Colonic mucosa (tissue), 4 donors: Measurements from ENCODE around the gene GPRC5D. TPM values are rescaled to one million over a fixed set of nuclear protein-coding genes. Genes with fewer than 3 reads are reported as not detected.

Source experiments
- DNase-seq: peaks from one replicate; pipeline ENCODE4 v3.0.0-alpha.2; 2020
- H3K27ac ChIP-seq: fragments of 200-600 bp; one replicate; pipeline ENCODE4 v1.8.0; 2021
- H3K27me3 ChIP-seq: fragments of 200-600 bp; one replicate; pipeline ENCODE4 v1.8.0; 2021
- H3K36me3 ChIP-seq: fragments of 200-600 bp; one replicate; pipeline ENCODE4 v1.8.0; 2021
- H3K4me1 ChIP-seq: fragments of 200-600 bp; one replicate; pipeline ENCODE4 v1.8.0; 2021; ENCODE audit warnings: mild to moderate bottlenecking
- H3K4me3 ChIP-seq: fragments of 200-600 bp; one replicate; pipeline ENCODE4 v1.8.0; 2021
- H3K9ac ChIP-seq, 2 donors: one replicate each; pipeline ENCODE4 v1.7.0; 2013; ENCODE audit warnings: control low read depth in 2 of 2, low read depth in 2 of 2, low read length in 2 of 2
- H3K9me3 ChIP-seq: fragments of 200-600 bp; one replicate; pipeline ENCODE4 v1.8.0; 2021
- CTCF ChIP-seq: fragments of 200-600 bp; IDR thresholded peaks from one replicate; pipeline ENCODE4 v1.8.0; 2022; ENCODE audit warnings: antibody characterized with exemption, mild to moderate bottlenecking
- intact Hi-C: fragments of 100-400 bp; cut with DNase I; formaldehyde crosslinking; loops from one replicate; pipeline ENCODE4 v1.14.1; 2022
- total RNA-seq, 2 donors: library from RNA; stranded (reverse); fragmentation: NEBNext Ultra II Directional in 1 of 2; extraction: Animal tissue kit (Norgen Biotek cat#: 25700) in 1 of 2; gene quantifications; one replicate each; pipeline ENCODE4 v1.2.1, GENCODE V29; 2021
- donor health status: healthy.
- donor health status: DM: no; HTN: no; CAD: no.
- donor health status: DM: no; HTN: no; CAD: no.

The GPRC5D gene
- total RNA-seq, 2 donors from 2014 or later, result 0.27 TPM; not detected in 1

DNA sequence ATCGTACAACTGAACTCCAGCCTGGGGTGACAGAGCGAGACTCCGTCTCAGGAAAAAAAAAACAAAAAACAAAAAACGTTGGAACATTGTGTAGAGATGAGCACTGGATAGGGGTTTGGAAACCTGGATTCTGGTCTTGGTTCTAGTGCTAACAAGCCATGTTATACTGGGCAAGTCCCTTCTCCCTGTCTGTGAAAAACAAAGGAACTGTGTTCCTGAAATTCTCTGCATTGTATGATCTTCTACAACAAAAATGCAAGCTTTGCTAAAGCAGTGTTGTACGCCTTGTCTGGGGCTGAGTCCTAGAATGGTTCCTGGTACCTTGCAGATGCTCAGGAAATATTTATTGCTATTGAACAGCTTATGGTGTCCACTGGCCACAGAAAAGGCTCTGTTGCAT is 13.4 kb downstream of the GPRC5D start:
- H3K4me3 ChIP-seq, result no peak overlapping the region
- intact Hi-C loops, result no loop called here
- DNase-seq, result no peak
- H3K27me3 ChIP-seq, result no peaks in the 10 kb centered on the region
- H3K4me1 ChIP-seq, result no peaks in the 10 kb centered on the region
- H3K9ac ChIP-seq, result no peak overlapping the region
- no peaks in the 10 kb centered on the region for H3K9me3 ChIP-seq
- TF ChIP-seq CTCF, result no peak
- H3K36me3 ChIP-seq, result no peaks in the 10 kb centered on the region
- no peak overlapping the region for H3K27ac ChIP-seq

DNA sequence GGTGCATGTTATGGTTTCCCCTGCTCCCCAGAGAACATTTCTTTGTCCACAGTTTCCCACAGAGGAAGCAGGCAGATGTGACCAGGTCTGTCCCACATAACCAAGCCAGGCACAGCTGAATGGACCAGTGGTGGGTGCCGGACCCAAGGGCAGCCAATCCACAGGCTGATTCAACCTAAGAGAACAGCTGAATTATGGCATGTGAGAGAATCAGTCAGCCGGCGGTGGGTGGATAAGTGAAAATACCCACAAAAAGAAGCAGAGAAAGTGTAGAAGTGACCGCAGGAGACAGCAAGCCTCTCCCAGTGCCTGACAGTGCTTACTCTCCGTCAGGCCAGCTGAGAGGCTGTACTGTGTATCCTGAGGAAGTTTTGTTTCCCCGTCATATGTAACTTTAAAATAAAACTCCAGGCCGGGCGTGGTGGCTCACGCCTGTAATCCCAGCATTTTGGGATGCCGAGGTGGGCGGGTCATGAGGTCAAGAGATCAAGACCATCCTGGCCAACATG is 14.9 kb downstream of the GPRC5D start:
- intact Hi-C loops, result no loop called here
- no peaks in the 10 kb centered on the region for H3K36me3 ChIP-seq
- H3K4me3 ChIP-seq, result no peak overlapping the region
- TF ChIP-seq CTCF, result no peak
- H3K9me3 ChIP-seq, result no peaks in the 10 kb centered on the region
- no peak overlapping the region for H3K27ac ChIP-seq
- no peak for DNase-seq
- no peak overlapping the region for H3K9ac ChIP-seq
- no peaks in the 10 kb centered on the region for H3K4me1 ChIP-seq
- no peaks in the 10 kb centered on the region for H3K27me3 ChIP-seq

GRCh38 chr12:12934556-12934955 is 17.4 kb downstream of the GPRC5D start:
- Histone ChIP-seq H3K4me3 (no peak overlapping the region), H3K4me1 (no peaks in the 10 kb centered on the region), H3K36me3 (no peaks in the 10 kb centered on the region), H3K9me3 (no peaks in the 10 kb centered on the region), H3K9ac (no peak overlapping the region), H3K27me3 (no peaks in the 10 kb centered on the region), H3K27ac (no peak overlapping the region)
- intact Hi-C loops, result no loop called here
- no peak for DNase-seq
- TF ChIP-seq CTCF, result no peak

GRCh38 chr12:12933742-12934141 is 18.2 kb downstream of the GPRC5D start:
- TF ChIP-seq CTCF, result no peak
- Histone ChIP-seq H3K27ac (no peak overlapping the region), H3K4me1 (no peaks in the 10 kb centered on the region), H3K9ac (no peak overlapping the region), H3K36me3 (no peaks in the 10 kb centered on the region), H3K27me3 (no peaks in the 10 kb centered on the region), H3K9me3 (no peaks in the 10 kb centered on the region), H3K4me3 (no peak overlapping the region)
- no peak for DNase-seq
- intact Hi-C loops, result no loop called here

DNA sequence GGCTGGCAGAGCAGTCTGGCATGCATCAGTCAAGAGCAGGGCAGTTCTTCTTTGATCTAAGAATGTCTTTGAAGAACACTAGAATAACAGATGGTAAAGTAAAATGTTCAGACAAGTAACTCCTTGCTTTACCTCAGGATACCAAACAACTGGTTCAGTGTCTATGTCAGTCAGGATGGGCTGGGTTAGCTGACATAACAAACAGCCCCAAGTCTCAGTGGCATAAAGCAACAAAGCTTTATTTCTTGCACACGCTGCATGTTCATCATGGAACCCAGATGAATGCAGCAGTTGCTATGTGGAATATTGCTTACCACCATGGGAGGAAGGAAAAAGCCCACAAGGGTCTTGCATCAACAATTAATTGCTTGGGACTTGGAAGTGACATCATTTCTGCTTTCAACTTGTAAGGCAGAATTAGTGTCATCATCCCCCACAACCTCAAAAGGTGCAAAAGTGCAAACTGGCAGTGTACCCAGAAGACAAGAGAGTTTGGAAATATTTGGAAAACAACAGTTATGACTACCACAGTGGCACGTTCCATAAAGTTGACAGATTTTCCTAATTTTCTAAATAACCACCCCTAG is 21.2 kb downstream of the GPRC5D start:
- H3K9me3 ChIP-seq, result no peaks in the 10 kb centered on the region
- no peak overlapping the region for H3K27ac ChIP-seq
- H3K4me1 ChIP-seq, result no peaks in the 10 kb centered on the region
- no peak for TF ChIP-seq CTCF
- DNase-seq, result no peak
- intact Hi-C loops, result no loop called here
- no peaks in the 10 kb centered on the region for H3K36me3 ChIP-seq
- H3K4me3 ChIP-seq, result no peak overlapping the region
- H3K27me3 ChIP-seq, result no peaks in the 10 kb centered on the region
- no peak overlapping the region for H3K9ac ChIP-seq
